Activated gamma-delta T cell (primary cell): Measurements from ENCODE around the gene G3BP2.
"Not testable (repeated sequence)": the region's sequence is repeated elsewhere in the genome, so short reads cannot be mapped to it uniquely, and the experiment has no call there.

Source experiments
- DNase-seq: peaks from one replicate; lab custom pipeline; 2025; lab: John Stamatoyannopoulos, UW
- total RNA-seq, 2 donors: gene quantifications; one replicate each; lab custom pipeline; 2026; lab: John Stamatoyannopoulos, UW

Gene G3BP2
- total RNA-seq, result 256 to 258 reads per million in 2 donors

DNA sequence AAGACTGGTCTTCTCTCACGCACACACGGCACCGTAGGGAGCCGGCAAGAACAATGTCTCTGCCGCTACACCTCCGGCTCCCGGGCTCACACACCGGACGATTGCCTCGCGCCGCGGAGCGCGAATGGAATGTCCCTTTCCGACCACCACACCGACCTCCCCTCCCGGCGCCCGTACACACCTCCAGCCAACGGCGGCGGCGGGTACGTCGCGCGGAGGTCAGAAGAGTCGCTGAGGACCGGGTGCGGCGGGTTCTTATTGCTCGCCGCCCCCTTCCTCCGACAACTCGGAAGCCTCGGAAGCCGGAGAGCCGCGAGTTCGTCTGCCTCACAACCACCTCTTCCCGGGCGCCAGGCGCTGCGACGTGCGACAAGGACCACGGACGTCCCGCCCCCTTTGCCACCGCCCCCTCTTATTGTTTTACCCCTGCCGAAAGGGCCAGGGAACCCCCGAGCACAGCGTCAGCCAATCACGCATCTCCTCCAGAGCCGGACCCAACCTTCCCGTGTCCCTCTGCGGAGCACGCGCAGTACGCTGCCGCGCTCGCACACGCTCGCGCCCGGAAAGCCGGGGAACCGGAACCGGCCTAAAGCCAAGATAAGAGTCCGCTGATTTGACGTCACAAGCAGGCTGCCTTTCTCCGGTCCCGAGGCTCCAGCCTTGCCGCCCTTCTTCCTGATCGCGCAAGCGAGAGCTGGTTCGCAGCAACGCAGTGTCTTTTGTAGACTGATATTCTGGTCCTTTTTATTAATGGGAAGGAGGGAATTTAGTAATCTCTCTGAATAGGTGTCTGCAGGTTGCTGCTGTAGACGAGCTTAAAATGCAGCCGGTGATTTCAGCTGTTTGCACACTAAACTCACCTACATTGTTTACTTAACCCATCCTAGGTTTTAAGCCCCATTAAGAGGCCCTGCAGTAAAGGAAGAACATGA is at the start of gene G3BP2:
Gene G3BP2, minus strand, starts transcription at position 385 of the 932 bp plus-strand sequence. CDS start 11,386 bp downstream, outside the sequence.
- peak; percentile 94 for DNase-seq

GRCh38 chr4:75722417-75722816 is 49.2 kb upstream of the G3BP2 start:
- DNase-seq, result no peak

DNA sequence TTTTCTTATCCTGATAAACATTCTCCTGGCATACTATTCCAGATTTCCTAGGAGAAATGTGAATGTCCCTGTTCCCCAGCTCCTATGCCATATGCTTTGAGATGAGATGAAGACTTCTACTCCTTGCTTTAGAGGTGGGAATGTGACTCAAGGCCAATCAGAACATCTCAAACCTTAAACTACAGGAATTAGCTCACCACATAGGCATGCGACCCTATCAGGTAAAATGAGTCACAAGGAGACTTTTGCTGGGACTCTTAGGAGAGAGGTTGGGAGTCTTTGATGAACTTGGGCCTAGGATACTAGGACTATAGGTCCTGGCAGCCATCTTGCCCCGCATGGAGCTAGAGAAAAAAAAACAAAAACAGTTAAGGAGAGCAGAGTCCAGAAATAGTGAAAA is 45.3 kb upstream of the G3BP2 start:
- DNase-seq, result no peak

GRCh38 chr4:75717408-75717807 is 44.2 kb upstream of the G3BP2 start:
- DNase-seq, result no peak

GRCh38 chr4:75716054-75716453 is 42.8 kb upstream of the G3BP2 start:
- not testable (repeated sequence) for DNase-seq

DNA sequence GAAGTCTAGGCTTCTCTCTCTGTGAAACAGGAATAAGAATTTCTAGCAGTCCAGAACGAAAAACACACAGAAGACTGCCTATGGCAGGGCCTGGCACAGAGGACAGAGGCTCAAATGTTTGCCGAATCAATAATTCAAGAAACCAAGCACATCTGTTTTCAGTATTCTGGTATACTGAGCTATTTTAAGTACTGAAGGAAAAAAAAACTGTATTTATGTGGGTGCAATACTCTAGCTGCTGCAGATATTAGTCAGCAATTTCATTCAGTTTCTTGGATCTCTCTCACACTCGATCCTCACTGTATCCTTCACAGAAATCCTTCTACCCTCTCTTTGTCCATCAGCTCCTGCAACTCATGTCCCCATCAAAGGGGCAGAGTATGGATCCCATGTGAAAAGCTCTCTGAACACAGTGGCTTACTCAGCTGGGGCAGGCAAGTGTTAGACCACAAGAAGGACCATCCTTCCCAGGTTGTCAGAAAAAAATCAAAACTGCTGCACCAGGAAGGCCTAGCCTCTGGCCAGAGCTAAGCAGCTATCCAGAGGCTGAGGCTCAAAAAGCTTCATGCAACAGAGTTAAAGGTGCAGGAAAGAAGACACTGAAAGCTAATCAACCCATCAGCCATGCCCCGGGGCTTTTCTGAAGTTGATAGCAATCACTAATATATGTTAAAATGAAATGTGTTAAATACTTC is 42.0 kb upstream of the G3BP2 start:
- DNase-seq, result no peak

DNA sequence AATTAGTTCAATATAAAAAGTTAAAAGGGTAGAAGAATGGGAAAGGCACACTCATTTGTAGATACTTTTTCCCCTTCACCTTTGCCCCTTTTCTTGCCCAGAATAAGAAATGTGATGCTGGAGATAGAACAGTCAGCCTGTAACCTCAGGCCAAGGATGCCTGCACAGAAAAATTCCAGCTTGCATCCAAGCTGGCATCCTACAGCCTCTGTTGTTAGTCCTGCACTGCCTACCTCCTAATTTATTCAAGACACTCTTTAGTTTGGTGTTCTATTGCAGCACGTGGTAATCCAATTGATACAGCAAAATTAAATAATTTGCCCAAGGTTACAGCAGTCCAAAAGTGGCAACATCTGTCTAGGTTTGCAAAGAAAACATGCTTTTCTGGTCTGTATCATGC is 41.5 kb upstream of the G3BP2 start:
- DNase-seq, result no peak

DNA sequence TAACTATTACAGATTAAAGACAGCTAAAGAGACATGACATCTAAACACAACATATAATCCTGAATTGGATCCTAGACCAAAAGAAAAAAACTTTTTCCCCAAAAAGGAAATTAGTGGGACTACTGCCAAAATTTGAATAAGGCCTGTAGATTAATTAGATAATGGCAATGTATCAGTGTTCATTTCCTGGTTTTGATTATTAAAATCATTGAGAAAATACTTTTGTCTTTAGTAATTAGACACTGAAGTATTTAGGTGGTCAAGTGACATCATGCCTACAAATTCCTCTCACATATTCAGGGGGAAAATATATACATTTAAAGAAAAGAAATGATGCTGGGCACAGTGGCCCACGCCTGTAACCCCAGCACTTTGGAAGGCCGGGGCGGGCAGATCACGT is 40.8 kb upstream of the G3BP2 start:
- DNase-seq, result no peak

- DNase-seq, result no peak
These were observed 37.0 kb upstream of the G3BP2 start for GRCh38 chr4:75710246-75710645.

- DNase-seq, result no peak
These were observed 35.0 kb upstream of the G3BP2 start for GRCh38 chr4:75708218-75708691.

DNA sequence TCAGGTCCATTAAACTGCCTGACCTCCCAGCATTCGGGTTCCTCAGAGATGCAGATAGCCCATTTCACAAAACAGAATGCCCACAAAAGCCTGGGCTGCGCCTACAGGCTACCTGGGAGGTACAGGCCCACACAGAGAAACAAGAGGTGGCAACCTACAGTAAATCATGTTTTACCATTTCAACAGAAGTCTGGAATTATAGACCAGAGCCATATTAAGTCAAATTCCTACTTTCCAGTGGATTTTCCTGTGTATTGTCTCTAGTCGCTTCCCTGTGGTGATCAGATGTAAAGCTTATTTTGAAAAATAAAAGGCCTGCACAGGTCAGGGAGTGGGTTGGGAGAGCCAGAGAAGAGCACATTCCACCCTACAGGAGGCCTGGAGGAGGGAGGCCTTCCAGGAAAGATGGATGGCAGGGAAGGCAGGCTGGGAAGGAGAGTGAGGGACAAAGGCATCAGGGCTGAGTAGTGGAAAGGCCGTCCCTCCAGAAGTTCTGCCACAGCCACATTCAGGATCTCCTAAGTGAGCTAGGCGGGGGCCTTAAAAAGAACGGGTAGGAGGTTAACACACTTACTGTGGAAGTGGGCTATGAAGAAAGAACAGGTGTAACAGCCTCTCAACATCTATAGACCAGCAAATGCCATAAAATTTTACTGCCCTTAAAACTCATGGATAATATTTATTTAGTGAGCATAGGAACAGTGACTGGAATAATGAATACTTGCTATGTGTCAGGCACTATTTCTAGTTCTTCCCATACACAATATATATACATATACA is 32.2 kb upstream of the G3BP2 start:
- no peak for DNase-seq

GRCh38 chr4:75702919-75703411 is 29.8 kb upstream of the G3BP2 start:
- no peak for DNase-seq

DNA sequence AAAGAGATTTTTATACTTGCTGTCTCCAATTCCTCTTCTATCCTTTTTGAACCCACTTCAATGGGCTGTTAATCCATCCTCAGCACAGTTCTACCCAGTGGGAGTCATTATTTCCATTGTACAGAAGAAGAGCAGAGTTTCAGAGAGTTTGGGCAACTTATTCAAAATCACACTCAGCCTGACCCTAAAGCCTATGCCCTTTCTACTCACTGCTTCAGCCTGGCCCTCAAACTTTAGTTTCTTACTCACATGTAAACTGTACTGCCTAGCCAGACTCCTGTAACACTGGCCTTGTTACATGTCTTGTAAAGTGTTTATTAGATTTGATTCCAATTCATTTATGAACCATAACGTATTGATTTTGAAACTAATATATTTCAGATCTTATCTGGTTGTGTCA is 26.1 kb upstream of the G3BP2 start:
- no peak for DNase-seq

DNA sequence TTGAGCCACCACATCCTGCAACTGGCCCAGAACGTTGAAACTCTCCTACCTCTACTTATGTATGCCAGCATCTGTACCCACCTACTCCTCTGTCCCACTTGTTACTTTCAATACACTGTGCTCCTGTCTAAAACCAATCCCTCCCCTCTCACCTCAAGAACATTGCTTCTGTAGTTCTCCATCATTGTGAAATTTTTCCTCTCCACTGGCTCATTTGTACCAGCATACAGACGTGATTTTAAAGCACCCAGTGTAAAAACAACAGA is 25.7 kb upstream of the G3BP2 start:
- no peak for DNase-seq

DNA sequence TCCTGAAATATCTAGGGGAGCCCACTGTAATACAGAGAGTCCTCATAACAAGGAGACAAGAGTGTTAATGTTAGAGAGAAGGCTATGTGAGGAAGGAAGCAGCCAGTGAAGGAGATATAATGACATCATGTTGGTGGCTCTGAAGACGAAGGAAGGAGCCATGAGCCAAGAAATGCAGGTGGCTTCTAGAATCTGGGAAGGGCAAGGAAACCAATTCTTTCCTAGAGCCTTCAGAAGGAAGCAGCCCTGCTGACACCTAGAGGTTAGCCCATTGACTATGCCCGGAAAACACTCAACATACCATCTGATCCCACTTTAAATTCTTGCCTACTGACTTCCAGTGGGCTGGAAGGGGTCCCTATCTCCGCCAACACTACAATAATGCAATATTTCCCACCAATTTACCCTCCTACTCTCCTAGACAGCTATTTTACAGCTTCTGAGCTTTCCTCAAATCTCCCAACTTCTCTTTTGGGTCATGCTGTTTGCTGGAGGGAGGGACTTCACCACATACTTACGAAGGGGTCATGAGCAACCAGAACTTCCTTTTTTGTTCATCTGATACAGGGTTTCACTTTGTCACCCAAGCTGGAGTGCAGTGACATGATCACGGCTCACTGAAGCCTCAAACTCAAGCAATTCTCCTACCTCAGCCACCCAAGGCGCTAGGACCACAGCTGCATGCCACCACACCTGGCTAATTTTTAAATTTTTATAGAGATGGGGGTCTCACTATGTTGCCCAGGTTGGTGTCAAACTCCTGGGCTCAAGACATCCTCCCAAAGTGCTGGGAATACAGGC is 25.2 kb upstream of the G3BP2 start:
- no peak for DNase-seq

- DNase-seq, result no peak
These were observed 23.4 kb upstream of the G3BP2 start for GRCh38 chr4:75696581-75696980.

DNA sequence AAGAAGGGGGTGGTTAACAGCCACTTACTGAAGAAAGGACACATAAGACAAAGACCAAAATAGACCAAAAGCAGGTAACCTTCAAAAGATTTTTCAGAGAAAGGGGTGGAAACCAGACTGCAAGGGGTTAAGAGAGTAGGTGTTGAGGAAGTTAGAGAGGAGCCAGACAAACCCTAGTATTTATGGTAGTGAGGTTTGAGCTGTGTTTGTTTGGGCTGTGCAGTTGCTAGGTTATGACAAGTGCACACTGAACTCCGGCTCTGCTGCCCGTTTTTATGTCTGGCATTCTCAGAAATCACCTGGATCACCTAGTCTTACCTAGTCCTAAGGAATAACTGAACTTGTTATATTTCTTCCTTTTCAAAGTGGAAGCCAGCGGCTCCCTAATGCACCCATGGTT is 22.9 kb upstream of the G3BP2 start:
- DNase-seq, result no peak

DNA sequence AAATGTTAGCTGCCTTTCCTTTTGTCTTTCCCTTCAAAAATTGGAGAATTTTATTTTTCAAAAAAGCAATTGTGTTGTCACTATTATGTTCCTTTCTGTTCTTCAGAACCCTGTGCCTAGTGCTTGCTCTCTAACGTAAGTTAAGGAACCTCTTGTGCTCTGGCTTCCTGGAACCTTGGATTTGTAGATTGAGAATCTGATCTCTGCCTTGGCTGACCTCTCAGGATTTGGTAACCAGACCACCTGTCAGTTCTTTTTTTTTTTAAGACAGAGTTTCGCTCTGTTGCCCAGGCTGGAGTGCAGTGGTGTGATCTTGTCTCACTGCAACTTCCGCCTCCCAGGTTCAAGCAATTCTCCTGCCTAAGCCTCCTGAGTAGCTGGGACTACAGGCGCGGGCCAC is 18.9 kb upstream of the G3BP2 start:
- not testable (repeated sequence) for DNase-seq

DNA sequence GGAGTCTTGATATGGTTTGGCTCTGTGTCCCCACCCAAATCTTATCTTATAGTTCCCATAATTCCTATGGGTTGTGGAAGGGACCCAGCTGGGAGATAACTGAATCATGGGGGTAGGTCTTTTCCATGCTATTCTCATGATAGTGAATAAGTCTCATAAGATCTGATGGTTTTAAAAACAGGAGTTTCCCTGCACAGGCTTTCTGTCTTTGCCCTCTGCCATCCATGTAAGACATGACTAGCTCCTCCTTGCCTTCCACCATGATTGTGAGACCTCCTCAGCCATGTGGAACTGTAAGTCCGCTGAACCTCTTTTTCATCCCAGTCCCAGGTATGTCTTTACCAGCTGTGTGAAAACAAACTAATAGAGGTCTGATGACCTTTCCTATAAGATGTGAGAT is 13.9 kb upstream of the G3BP2 start:
- DNase-seq, result not testable (repeated sequence)

- no peak for DNase-seq
These were observed 13.1 kb upstream of the G3BP2 start for GRCh38 chr4:75686346-75686745.

- no peak for DNase-seq
These were observed 12.5 kb upstream of the G3BP2 start for GRCh38 chr4:75685546-75686189.
